NCI-H526 (cell line): ENCODE data around the gene MUC16.
"Not testable (repeated sequence)": the region's sequence is repeated elsewhere in the genome, so short reads cannot be mapped to it uniquely, and the experiment has no call there.

Experiments
- DNase-seq, 2 experiments: peaks; one replicate each; lab custom pipeline; 2025; lab: John Stamatoyannopoulos, UW

The MUC16 gene

GRCh38 chr19:9009935-9010651 is at the start of gene MUC16:
Gene MUC16 (minus strand): TSS chr19:9010409.
- DNase-seq: no peak

- no peak for DNase-seq
These were observed 48.9 kb upstream of the MUC16 start for GRCh38 chr19:9058905-9059667.

- DNase-seq: no peak
These were observed 47.5 kb upstream of the MUC16 start for GRCh38 chr19:9057505-9058258.

GRCh38 chr19:9056131-9056530 is 45.9 kb upstream of the MUC16 start:
- DNase-seq: not testable (repeated sequence)

GRCh38 chr19:9054765-9055164 is 44.6 kb upstream of the MUC16 start:
- DNase-seq: no peak

GRCh38 chr19:9054207-9054606 is 44.0 kb upstream of the MUC16 start:
- DNase-seq: no peak

GRCh38 chr19:9053674-9054073 is 43.5 kb upstream of the MUC16 start:
- not testable (repeated sequence) for DNase-seq

- DNase-seq: no peak
These were observed 42.7 kb upstream of the MUC16 start for GRCh38 chr19:9052894-9053293.

GRCh38 chr19:9046694-9047093 is 36.5 kb upstream of the MUC16 start:
- DNase-seq: no peak

GRCh38 chr19:9044449-9044848 is 34.2 kb upstream of the MUC16 start:
- DNase-seq: no peak

- DNase-seq: no peak
These were observed 33.3 kb upstream of the MUC16 start for GRCh38 chr19:9043524-9043923.

- no peak for DNase-seq
These were observed 30.8 kb upstream of the MUC16 start for GRCh38 chr19:9041023-9041422.

GRCh38 chr19:9040131-9040530 is 29.9 kb upstream of the MUC16 start:
- DNase-seq: no peak

- DNase-seq: no peak
These were observed 29.5 kb upstream of the MUC16 start for GRCh38 chr19:9039728-9040127.

GRCh38 chr19:9037400-9038062 is 27.3 kb upstream of the MUC16 start:
- no peak for DNase-seq

- no peak for DNase-seq
These were observed 22.0 kb upstream of the MUC16 start for GRCh38 chr19:9032136-9032631.

GRCh38 chr19:9018163-9018875 is 8.1 kb upstream of the MUC16 start:
- no peak for DNase-seq

- DNase-seq: no peak
These were observed 4.6 kb upstream of the MUC16 start for GRCh38 chr19:9014803-9015202.

GRCh38 chr19:9013988-9014387 is 3.8 kb upstream of the MUC16 start:
- no peak for DNase-seq

GRCh38 chr19:9011875-9012274 is 1.7 kb upstream of the MUC16 start:
- no peak for DNase-seq

GRCh38 chr19:9010693-9011092 is 484 bp upstream of the MUC16 start:
- no peak for DNase-seq
